Measurements from ENCODE around the gene DPP6. TPM values are rescaled to one million over a fixed set of nuclear protein-coding genes. Genes with fewer than 3 reads are reported as not detected.

Gene DPP6
- total RNA-seq, 2 experiments from 2014 or later = not detected

DNA sequence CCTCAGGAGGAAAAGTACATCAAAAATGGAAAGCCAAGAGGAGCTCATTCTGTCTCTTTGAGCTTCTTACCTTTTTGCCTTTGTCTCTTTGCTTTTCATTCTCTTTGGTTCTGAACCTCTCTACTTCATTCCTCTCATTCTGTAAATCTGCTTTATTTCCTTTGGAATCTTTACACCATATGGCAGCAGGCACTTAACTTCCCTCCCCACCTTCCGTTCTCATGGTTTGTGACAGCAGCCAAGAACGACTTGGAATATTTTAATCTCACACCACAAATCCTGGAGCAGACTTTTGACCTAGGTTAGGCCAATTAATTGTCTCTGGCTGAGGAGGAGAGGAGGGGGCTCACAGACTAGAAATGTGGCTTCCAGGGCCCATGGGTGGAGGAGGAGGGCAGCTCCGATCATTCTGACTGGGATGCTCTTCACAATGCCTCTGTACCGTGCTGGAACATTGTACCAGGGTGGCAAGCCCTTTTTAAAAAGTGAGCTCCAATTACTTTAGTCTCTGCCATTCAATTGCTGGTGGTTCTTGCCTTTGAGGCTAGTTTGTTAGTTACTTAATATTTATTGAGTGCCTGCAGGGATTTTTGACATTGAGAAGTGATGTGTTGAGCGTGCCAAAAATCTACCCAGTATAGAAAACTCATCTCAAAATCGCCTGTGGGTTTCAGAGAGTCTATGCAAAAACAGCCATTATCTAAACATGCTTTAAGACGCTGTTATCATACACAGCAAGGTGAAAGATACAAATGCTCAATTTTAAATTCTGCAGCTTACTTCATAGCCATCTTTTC is 386.6 kb downstream of the DPP6 start:
- no peak overlapping the region for H3K27ac ChIP-seq (ENCODE audit: low read depth in 1 of 2, low read length in 2 of 2)
- TF ChIP-seq, protein P1, sequence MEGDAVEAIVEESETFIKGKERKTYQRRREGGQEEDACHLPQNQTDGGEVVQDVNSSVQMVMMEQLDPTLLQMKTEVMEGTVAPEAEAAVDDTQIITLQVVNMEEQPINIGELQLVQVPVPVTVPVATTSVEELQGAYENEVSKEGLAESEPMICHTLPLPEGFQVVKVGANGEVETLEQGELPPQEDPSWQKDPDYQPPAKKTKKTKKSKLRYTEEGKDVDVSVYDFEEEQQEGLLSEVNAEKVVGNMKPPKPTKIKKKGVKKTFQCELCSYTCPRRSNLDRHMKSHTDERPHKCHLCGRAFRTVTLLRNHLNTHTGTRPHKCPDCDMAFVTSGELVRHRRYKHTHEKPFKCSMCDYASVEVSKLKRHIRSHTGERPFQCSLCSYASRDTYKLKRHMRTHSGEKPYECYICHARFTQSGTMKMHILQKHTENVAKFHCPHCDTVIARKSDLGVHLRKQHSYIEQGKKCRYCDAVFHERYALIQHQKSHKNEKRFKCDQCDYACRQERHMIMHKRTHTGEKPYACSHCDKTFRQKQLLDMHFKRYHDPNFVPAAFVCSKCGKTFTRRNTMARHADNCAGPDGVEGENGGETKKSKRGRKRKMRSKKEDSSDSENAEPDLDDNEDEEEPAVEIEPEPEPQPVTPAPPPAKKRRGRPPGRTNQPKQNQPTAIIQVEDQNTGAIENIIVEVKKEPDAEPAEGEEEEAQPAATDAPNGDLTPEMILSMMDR (IDR thresholded peaks at IDR 0.05) = no peak
- Mint-ChIP-seq H3K4me1 (ENCODE audit: low read depth) (no peaks in the 10 kb centered on the region), H3K27me3 (no peaks in the 10 kb centered on the region), H3K36me3 (ENCODE audit: low read depth) (no peaks in the 10 kb centered on the region), H3K27ac (no peak overlapping the region), H3K9me3 (peaks cover 11% of the 10 kb centered on the region), H3K4me3 (no peak overlapping the region)
- intact Hi-C loops (cut with DNase I, micrococcal nuclease) = no loop called here
- H3K4me1 ChIP-seq (ENCODE audit: insufficient read depth, low read length) = no peaks in the 10 kb centered on the region
- H3K36me3 ChIP-seq (ENCODE audit: insufficient read depth, low read length) = no peaks in the 10 kb centered on the region
- POLR2A ChIA-PET = no interaction called here
- ATAC-seq (ENCODE audit: poor library complexity) (no peak), DNase-seq (no peak)
- H3K4me3 ChIP-seq (ENCODE audit: low read length) = no peak overlapping the region
- CTCF ChIA-PET = no interaction called here
- H3K9me3 ChIP-seq (ENCODE audit: control insufficient read depth in 1 of 2, insufficient read depth in 1 of 2, low read length in 2 of 2) = peaks cover 0 to 13% of the 10 kb centered on the region in 2 experiments
- no peaks in the 10 kb centered on the region for H3K27me3 ChIP-seq (ENCODE audit: control insufficient read depth in 1 of 2, insufficient read depth in 2 of 2, low read length in 2 of 2)

DNA sequence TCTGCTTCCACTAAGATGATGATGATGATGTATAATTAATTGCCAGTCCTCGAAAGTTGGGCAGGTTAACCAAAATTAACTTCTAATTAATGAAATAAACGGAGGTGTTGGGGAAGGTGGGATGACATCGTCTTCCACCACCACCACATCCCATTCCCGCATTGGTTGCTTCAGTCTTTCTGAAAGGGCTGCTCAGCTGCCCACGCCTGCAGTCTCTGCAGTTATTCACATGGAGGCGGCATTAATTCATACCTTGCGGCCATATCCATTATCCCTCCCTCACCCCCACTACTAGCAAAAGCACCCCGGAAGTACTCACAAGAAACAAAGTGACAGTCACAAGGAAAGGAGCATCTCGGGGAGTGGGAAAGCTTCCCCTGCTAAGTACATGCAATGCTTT is 387.9 kb downstream of the DPP6 start:
- Mint-ChIP-seq H3K4me3 (no peak overlapping the region), H3K27me3 (no peaks in the 10 kb centered on the region), H3K27ac (no peak overlapping the region), H3K36me3 (ENCODE audit: low read depth) (no peaks in the 10 kb centered on the region), H3K4me1 (ENCODE audit: low read depth) (no peaks in the 10 kb centered on the region), H3K9me3 (peaks cover 9% of the 10 kb centered on the region)
- TF ChIP-seq, protein P1 (IDR thresholded peaks at IDR 0.05) = no peak
- Histone ChIP-seq H3K27me3 (ENCODE audit: control insufficient read depth in 1 of 2, insufficient read depth in 2 of 2, low read length in 2 of 2) (no peaks in the 10 kb centered on the region), H3K4me1 (ENCODE audit: insufficient read depth, low read length) (no peaks in the 10 kb centered on the region), H3K4me3 (ENCODE audit: low read length) (no peak overlapping the region), H3K27ac (ENCODE audit: low read depth in 1 of 2, low read length in 2 of 2) (no peak overlapping the region), H3K9me3 (ENCODE audit: control insufficient read depth in 1 of 2, insufficient read depth in 1 of 2, low read length in 2 of 2) (peaks cover 0 to 18% of the 10 kb centered on the region in 2 experiments), H3K36me3 (ENCODE audit: insufficient read depth, low read length) (no peaks in the 10 kb centered on the region)
- DNase-seq (no peak), ATAC-seq (ENCODE audit: poor library complexity) (no peak)
- ChIA-PET CTCF (no interaction called here), POLR2A (no interaction called here)
- intact Hi-C loops (cut with DNase I, micrococcal nuclease) = no loop called here

DNA sequence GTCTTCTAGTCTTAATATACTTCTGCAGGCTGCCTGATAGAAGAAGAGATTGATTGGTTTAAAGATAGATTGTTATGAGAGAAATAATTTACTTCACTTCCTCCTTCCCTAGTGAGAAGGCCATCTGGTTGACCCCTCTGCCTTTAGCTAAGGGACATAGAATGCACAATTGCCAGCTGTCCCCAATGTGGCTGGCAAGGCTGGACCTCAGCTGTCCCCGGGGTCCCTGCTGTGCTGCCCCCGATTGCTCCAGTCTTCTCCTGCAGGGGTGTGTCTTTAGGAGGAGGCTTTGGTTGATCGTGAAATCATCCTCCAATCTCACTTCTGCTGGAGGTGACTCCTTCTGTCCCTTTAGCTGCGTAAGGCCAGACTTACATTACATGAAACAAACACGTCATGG is 388.5 kb downstream of the DPP6 start:
- H3K27ac ChIP-seq (ENCODE audit: low read depth in 1 of 2, low read length in 2 of 2) = no peak overlapping the region
- H3K36me3 ChIP-seq (ENCODE audit: insufficient read depth, low read length) = no peaks in the 10 kb centered on the region
- H3K36me3 Mint-ChIP-seq (ENCODE audit: low read depth) = no peaks in the 10 kb centered on the region
- intact Hi-C loops (cut with DNase I, micrococcal nuclease) = no loop called here
- H3K4me3 Mint-ChIP-seq = no peak overlapping the region
- H3K27me3 ChIP-seq (ENCODE audit: control insufficient read depth in 1 of 2, insufficient read depth in 2 of 2, low read length in 2 of 2) = no peaks in the 10 kb centered on the region
- POLR2A ChIA-PET = no interaction called here
- DNase-seq (no peak), ATAC-seq (ENCODE audit: poor library complexity) (no peak)
- H3K4me1 Mint-ChIP-seq (ENCODE audit: low read depth) = no peaks in the 10 kb centered on the region
- TF ChIP-seq, protein P1 (IDR thresholded peaks at IDR 0.05) = no peak
- CTCF ChIA-PET = no interaction called here
- peaks cover 0 to 18% of the 10 kb centered on the region in 2 experiments for H3K9me3 ChIP-seq (ENCODE audit: control insufficient read depth in 1 of 2, insufficient read depth in 1 of 2, low read length in 2 of 2)
- H3K27me3 Mint-ChIP-seq = no peaks in the 10 kb centered on the region
- no peak overlapping the region for H3K4me3 ChIP-seq (ENCODE audit: low read length)
- no peak overlapping the region for H3K27ac Mint-ChIP-seq
- no peaks in the 10 kb centered on the region for H3K4me1 ChIP-seq (ENCODE audit: insufficient read depth, low read length)
- peaks cover 9% of the 10 kb centered on the region for H3K9me3 Mint-ChIP-seq

All from CD4-positive, alpha-beta T cell (primary cell).